HepG2 (cell line): ENCODE data around the gene ZNF506. TPM values are rescaled to one million over a fixed set of nuclear protein-coding genes. Genes with fewer than 3 reads are reported as not detected.

Experiments
- ERF ChIP-seq: IDR thresholded peaks from 2 replicates; pipeline ENCODE4 v1.6.1; 2018; ENCODE audit warnings: missing biosample characterization, missing genetic modification reagents
- GABPA ChIP-seq, 2 experiments: IDR thresholded peaks; 2 replicates each; pipeline ENCODE4 v1.6.1; 2011 to 2016; ENCODE audit warnings: low read depth in 2 of 2, low read length in 1 of 2, missing biosample characterization in 1 of 2, missing genetic modification characterization in 1 of 2
- HOXA5 ChIP-seq: sonication (generic); formaldehyde crosslinking; IDR thresholded peaks from 2 replicates; pipeline ENCODE4 v1.4.0; 2020; ENCODE audit warnings: missing genetic modification reagents
- KDM2A ChIP-seq: sonication (generic); formaldehyde crosslinking; IDR thresholded peaks from 2 replicates; pipeline ENCODE4 v1.4.0; 2020; ENCODE audit warnings: low read depth, missing genetic modification reagents, borderline replicate concordance
- KLF6 ChIP-seq: IDR thresholded peaks from 2 replicates; pipeline ENCODE4 v1.8.0; 2016; ENCODE audit warnings: missing biosample characterization, missing genetic modification reagents
- PCBP1 ChIP-seq: fragments of 200-400 bp; formaldehyde crosslinking; IDR thresholded peaks from 2 replicates; pipeline ENCODE4 v1.6.1; 2017; ENCODE audit warnings: mild to moderate bottlenecking, low read depth, low read length, borderline replicate concordance
- PITX1 ChIP-seq: sonication (generic); formaldehyde crosslinking; IDR thresholded peaks from 2 replicates; pipeline ENCODE4 v1.5.1; 2020; ENCODE audit warnings: mild to moderate bottlenecking, missing genetic modification reagents
- SAP130 ChIP-seq: IDR thresholded peaks from 2 replicates; pipeline ENCODE4 v1.6.1; 2016; ENCODE audit warnings: low read depth
- SNAPC2 ChIP-seq: sonication (generic); formaldehyde crosslinking; IDR thresholded peaks from 2 replicates; pipeline ENCODE4 v1.8.1; 2022; ENCODE audit warnings: mild to moderate bottlenecking, missing genetic modification reagents
- SNRNP70 ChIP-seq: fragments of 200-400 bp; formaldehyde crosslinking; IDR thresholded peaks from 2 replicates; pipeline ENCODE4 v1.6.1; 2017; ENCODE audit warnings: mild to moderate bottlenecking, low read depth, low read length, moderate library complexity
- SRSF1 ChIP-seq: fragments of 200-400 bp; formaldehyde crosslinking; optimal IDR thresholded peaks from 2 replicates; pipeline ENCODE3; 2017; ENCODE audit warnings: mild to moderate bottlenecking, low read depth, low read length, moderate library complexity
- SSRP1 ChIP-seq: IDR thresholded peaks from 2 replicates; pipeline ENCODE4 v1.6.1; 2016; ENCODE audit warnings: control low read depth
- ZNF430 ChIP-seq: sonication (generic); formaldehyde crosslinking; IDR thresholded peaks from 2 replicates; pipeline ENCODE4 v1.9.0; 2021; ENCODE audit warnings: mild to moderate bottlenecking, missing genetic modification reagents
- ZNF841 ChIP-seq: sonication (generic); formaldehyde crosslinking; IDR thresholded peaks from 2 replicates; pipeline ENCODE4 v1.8.1; 2023; ENCODE audit warnings: missing genetic modification reagents, borderline replicate concordance
- polyA plus RNA-seq, 8 experiments: library from polyadenylated mRNA; depleted of rRNA in 3 of 8; stranded (reverse) in 7 of 8; unstranded in 1 of 8; fragments of >200 nt; fragmentation: Illumina TruSeq in 4 of 8; extraction: Trizol in 4 of 8; gene quantifications; 2 replicates each; pipeline versions ENCODE4 v1.2.1 to v1.2.3, GENCODE V29; 2011 to 2016; ENCODE audit warnings: low read depth in 4 of 8, missing spikeins in 1 of 8, mixed read lengths in 1 of 8; ENCODE audit not compliant: insufficient read depth in 1 of 8
- total RNA-seq, 5 experiments: library from RNA; depleted of rRNA; stranded (reverse); fragments of >200 nt; fragmentation: Illumina TruSeq; extraction: Trizol; gene quantifications; 2 replicates each; pipeline ENCODE4 v1.2.3, GENCODE V29; 2016; ENCODE audit warnings: low read depth in 1 of 5
- TF ChIP-seq, protein P1 (sequence below): sonication (generic); formaldehyde crosslinking; IDR thresholded peaks from 2 replicates; pipeline ENCODE4 v1.8.1; 2023; ENCODE audit warnings: mild to moderate bottlenecking, missing genetic modification reagents
- TF ChIP-seq, protein P2 (sequence below): sonication (generic); formaldehyde crosslinking; IDR thresholded peaks from 2 replicates; pipeline ENCODE4 v1.5.1; 2020; ENCODE audit warnings: missing genetic modification reagents, mild to moderate bottlenecking, borderline replicate concordance
- TF ChIP-seq, protein P3 (sequence below): sonication (generic); formaldehyde crosslinking; IDR thresholded peaks from 2 replicates; pipeline ENCODE4 v1.8.0; 2022; ENCODE audit warnings: mild to moderate bottlenecking, missing genetic modification reagents, moderate library complexity
- TF ChIP-seq, protein P4 (sequence below): sonication (generic); formaldehyde crosslinking; IDR thresholded peaks from 2 replicates; pipeline ENCODE4 v1.5.0; 2020; ENCODE audit warnings: missing genetic modification reagents, mild to moderate bottlenecking, borderline replicate concordance
- TF ChIP-seq, protein P5 (sequence below): sonication (generic); formaldehyde crosslinking; IDR thresholded peaks from 2 replicates; pipeline ENCODE4 v1.4.0; 2020; ENCODE audit warnings: mild to moderate bottlenecking, missing genetic modification reagents

Gene ZNF506
- total and polyA plus RNA-seq, 2 of the 13 experiments (the other 11 are each of a cell fraction or from before 2014, with no cell fraction given) = not detected

- TF ChIP-seq, protein P1, sequence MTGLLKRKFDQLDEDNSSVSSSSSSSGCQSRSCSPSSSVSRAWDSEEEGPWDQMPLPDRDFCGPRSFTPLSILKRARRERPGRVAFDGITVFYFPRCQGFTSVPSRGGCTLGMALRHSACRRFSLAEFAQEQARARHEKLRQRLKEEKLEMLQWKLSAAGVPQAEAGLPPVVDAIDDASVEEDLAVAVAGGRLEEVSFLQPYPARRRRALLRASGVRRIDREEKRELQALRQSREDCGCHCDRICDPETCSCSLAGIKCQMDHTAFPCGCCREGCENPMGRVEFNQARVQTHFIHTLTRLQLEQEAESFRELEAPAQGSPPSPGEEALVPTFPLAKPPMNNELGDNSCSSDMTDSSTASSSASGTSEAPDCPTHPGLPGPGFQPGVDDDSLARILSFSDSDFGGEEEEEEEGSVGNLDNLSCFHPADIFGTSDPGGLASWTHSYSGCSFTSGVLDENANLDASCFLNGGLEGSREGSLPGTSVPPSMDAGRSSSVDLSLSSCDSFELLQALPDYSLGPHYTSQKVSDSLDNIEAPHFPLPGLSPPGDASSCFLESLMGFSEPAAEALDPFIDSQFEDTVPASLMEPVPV (CRISPR knock-in tag) = no peak
- 0 out of 2 replicates have a peak, but pooled peaks have one; percentile 35 for TF ChIP-seq ERF (CRISPR knock-in tag)
- TF ChIP-seq KDM2A (CRISPR knock-in tag) = peak; percentile 58; the same call in 1 of the 2 replicates
- TF ChIP-seq GABPA (IDR thresholded peaks at IDR 0.05; ENCODE audit: low read depth, low read length) = no peak
- no peak; the same call in 1 of the 2 replicates for TF ChIP-seq GABPA (CRISPR knock-in tag; IDR thresholded peaks at IDR 0.05; ENCODE audit: low read depth)
- TF ChIP-seq, protein P2, sequence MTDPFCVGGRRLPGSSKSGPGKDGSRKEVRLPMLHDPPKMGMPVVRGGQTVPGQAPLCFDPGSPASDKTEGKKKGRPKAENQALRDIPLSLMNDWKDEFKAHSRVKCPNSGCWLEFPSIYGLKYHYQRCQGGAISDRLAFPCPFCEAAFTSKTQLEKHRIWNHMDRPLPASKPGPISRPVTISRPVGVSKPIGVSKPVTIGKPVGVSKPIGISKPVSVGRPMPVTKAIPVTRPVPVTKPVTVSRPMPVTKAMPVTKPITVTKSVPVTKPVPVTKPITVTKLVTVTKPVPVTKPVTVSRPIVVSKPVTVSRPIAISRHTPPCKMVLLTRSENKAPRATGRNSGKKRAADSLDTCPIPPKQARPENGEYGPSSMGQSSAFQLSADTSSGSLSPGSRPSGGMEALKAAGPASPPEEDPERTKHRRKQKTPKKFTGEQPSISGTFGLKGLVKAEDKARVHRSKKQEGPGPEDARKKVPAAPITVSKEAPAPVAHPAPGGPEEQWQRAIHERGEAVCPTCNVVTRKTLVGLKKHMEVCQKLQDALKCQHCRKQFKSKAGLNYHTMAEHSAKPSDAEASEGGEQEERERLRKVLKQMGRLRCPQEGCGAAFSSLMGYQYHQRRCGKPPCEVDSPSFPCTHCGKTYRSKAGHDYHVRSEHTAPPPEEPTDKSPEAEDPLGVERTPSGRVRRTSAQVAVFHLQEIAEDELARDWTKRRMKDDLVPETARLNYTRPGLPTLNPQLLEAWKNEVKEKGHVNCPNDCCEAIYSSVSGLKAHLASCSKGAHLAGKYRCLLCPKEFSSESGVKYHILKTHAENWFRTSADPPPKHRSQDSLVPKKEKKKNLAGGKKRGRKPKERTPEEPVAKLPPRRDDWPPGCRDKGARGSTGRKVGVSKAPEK (CRISPR knock-in tag) = no peak
- TF ChIP-seq SRSF1 = peak; percentile 45
- no peak for TF ChIP-seq PCBP1
- no peak for TF ChIP-seq HOXA5 (CRISPR knock-in tag)
- TF ChIP-seq, protein P3, sequence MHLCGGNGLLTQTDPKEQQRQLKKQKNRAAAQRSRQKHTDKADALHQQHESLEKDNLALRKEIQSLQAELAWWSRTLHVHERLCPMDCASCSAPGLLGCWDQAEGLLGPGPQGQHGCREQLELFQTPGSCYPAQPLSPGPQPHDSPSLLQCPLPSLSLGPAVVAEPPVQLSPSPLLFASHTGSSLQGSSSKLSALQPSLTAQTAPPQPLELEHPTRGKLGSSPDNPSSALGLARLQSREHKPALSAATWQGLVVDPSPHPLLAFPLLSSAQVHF = no peak
- TF ChIP-seq SNAPC2 (CRISPR knock-in tag) = no peak; the same call in 1 of the 2 replicates
- TF ChIP-seq KLF6 (CRISPR knock-in tag) = peak; percentile 62; the same call in 1 of the 2 replicates
- peak; percentile 87 for TF ChIP-seq SAP130 (CRISPR knock-in tag)
- TF ChIP-seq, protein P4, sequence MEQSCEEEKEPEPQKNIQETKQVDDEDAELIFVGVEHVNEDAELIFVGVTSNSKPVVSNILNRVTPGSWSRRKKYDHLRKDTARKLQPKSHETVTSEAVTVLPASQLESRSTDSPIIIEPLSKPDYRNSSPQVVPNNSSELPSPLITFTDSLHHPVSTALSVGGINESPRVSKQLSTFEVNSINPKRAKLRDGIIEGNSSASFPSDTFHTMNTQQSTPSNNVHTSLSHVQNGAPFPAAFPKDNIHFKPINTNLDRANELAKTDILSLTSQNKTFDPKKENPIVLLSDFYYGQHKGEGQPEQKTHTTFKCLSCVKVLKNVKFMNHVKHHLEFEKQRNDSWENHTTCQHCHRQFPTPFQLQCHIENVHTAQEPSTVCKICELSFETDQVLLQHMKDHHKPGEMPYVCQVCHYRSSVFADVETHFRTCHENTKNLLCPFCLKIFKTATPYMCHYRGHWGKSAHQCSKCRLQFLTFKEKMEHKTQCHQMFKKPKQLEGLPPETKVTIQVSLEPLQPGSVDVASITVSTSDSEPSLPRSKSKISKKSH (CRISPR knock-in tag) = peak; percentile 75; the same call in 1 of the 2 replicates
- TF ChIP-seq ZNF430 = peak; percentile 58; the same call in 1 of the 2 replicates
- TF ChIP-seq ZNF841 (CRISPR knock-in tag) = no peak
- TF ChIP-seq, protein P5, sequence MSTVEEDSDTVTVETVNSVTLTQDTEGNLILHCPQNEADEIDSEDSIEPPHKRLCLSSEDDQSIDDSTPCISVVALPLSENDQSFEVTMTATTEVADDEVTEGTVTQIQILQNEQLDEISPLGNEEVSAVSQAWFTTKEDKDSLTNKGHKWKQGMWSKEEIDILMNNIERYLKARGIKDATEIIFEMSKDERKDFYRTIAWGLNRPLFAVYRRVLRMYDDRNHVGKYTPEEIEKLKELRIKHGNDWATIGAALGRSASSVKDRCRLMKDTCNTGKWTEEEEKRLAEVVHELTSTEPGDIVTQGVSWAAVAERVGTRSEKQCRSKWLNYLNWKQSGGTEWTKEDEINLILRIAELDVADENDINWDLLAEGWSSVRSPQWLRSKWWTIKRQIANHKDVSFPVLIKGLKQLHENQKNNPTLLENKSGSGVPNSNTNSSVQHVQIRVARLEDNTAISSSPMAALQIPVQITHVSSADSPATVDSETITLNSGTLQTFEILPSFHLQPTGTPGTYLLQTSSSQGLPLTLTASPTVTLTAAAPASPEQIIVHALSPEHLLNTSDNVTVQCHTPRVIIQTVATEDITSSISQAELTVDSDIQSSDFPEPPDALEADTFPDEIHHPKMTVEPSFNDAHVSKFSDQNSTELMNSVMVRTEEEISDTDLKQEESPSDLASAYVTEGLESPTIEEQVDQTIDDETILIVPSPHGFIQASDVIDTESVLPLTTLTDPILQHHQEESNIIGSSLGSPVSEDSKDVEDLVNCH (CRISPR knock-in tag) = no peak; the same call in 1 of the 2 replicates
- TF ChIP-seq PITX1 (CRISPR knock-in tag) = peak; percentile 65; the same call in 1 of the 2 replicates
- no peak for TF ChIP-seq SNRNP70
- no peak for TF ChIP-seq SSRP1 (CRISPR knock-in tag)
Observed at GRCh38 chr19:19865750-19866610, 44.4 kb upstream of the ZNF506 start, which contains the start of gene ZNF253 (continued).
